ENCODE results near the gene MYO19.
"Not testable (repeated sequence)": the region's sequence is repeated elsewhere in the genome, so short reads cannot be mapped to it uniquely, and the experiment has no call there.

MYO19 gene

DNA sequence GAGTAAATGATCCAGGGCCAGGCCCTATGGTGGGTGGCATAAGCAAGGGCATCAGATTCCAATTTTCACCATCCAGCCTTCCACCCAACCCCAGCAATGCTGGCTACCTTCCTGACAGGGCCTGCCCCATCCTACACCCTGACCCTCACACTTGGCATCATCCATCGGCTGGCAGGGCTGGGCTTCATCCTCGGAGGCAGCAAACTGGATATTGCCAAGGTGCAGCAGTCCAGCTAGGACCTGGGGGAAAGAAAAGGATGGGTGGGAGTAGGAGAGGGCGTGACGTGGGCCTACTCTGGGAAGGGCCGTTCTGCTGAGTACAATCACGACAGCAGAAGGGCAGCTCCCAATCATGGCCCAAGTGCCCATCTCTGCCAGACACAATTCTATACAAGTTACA, 23.5 kb downstream of the MYO19 start:
- TF ChIP-seq CTCF (IDR thresholded peaks at IDR 0.05; ENCODE audit: low read depth, low read length) (no peak), EZH2phosphoT487 (IDR thresholded peaks at IDR 0.05; ENCODE audit: low read depth) (no peak)
- Histone ChIP-seq H3K4me3 (ENCODE audit: low read length) (no peak overlapping the region), H3K36me3 (replicated peaks; ENCODE audit: low read depth, low read length) (peaks cover 4% of the 10 kb centered on the region), H3K27me3 (ENCODE audit: low read depth, low read length) (no peaks in the 10 kb centered on the region), H3K4me2 (ENCODE audit: low read length) (no peak overlapping the region), H3K9me3 (ENCODE audit: insufficient read depth, low read length) (no peaks in the 10 kb centered on the region), H4K20me1 (ENCODE audit: insufficient read depth, low read length) (no peaks in the 10 kb centered on the region), H3K4me1 (ENCODE audit: low read length) (no peaks in the 10 kb centered on the region), H3K9ac (ENCODE audit: low read length) (no peak overlapping the region), H3K27ac (ENCODE audit: low read length) (no peak overlapping the region), H3K79me2 (ENCODE audit: low read length) (no peaks in the 10 kb centered on the region), H2AFZ (ENCODE audit: low read depth, low read length) (no peak overlapping the region)

DNA sequence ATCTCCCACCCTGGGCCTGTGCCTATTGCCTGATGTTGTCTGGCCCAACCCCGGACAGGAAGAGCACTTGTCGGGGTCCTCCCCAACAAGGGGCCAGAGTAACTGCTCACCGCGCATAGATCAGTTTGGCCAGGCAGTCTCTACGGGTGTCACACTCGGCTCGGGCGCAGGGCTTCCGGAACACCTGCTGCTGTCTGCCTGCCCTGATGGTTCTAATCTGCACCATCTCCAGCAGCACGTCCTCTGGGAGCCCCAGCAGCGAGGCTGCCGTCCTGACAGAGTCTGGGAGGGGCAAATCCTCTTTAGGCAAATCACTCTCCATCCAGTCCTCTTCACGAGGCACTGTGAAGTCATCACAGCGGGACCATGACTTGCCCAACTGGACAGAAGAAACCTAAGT, 24.0 kb downstream of the MYO19 start:
- Histone ChIP-seq H3K4me1 (ENCODE audit: low read length) (no peaks in the 10 kb centered on the region), H3K4me2 (ENCODE audit: low read length) (no peak overlapping the region), H3K27ac (ENCODE audit: low read length) (no peak overlapping the region), H3K4me3 (ENCODE audit: low read length) (no peak overlapping the region), H3K9me3 (ENCODE audit: insufficient read depth, low read length) (no peaks in the 10 kb centered on the region), H3K27me3 (ENCODE audit: low read depth, low read length) (no peaks in the 10 kb centered on the region), H3K79me2 (ENCODE audit: low read length) (no peaks in the 10 kb centered on the region), H2AFZ (ENCODE audit: low read depth, low read length) (no peak overlapping the region), H4K20me1 (ENCODE audit: insufficient read depth, low read length) (no peaks in the 10 kb centered on the region), H3K36me3 (replicated peaks; ENCODE audit: low read depth, low read length) (peaks cover 7% of the 10 kb centered on the region), H3K9ac (ENCODE audit: low read length) (no peak overlapping the region)
- TF ChIP-seq EZH2phosphoT487 (IDR thresholded peaks at IDR 0.05; ENCODE audit: low read depth) (no peak), CTCF (IDR thresholded peaks at IDR 0.05; ENCODE audit: low read depth, low read length) (no peak)

GRCh38 chr17:36509272-36509985, 25.2 kb downstream of the MYO19 start:
- Histone ChIP-seq H3K9me3 (ENCODE audit: insufficient read depth, low read length) (no peaks in the 10 kb centered on the region), H3K4me3 (ENCODE audit: low read length) (no peak overlapping the region), H3K36me3 (replicated peaks; ENCODE audit: low read depth, low read length) (peaks cover 5% of the 10 kb centered on the region), H3K79me2 (ENCODE audit: low read length) (no peaks in the 10 kb centered on the region), H3K27ac (ENCODE audit: low read length) (no peak overlapping the region), H3K4me1 (ENCODE audit: low read length) (no peaks in the 10 kb centered on the region), H3K27me3 (ENCODE audit: low read depth, low read length) (no peaks in the 10 kb centered on the region), H2AFZ (ENCODE audit: low read depth, low read length) (no peak overlapping the region), H3K9ac (ENCODE audit: low read length) (no peak overlapping the region), H4K20me1 (ENCODE audit: insufficient read depth, low read length) (no peaks in the 10 kb centered on the region), H3K4me2 (ENCODE audit: low read length) (no peak overlapping the region)
- TF ChIP-seq EZH2phosphoT487 (IDR thresholded peaks at IDR 0.05; ENCODE audit: low read depth) (no peak), CTCF (IDR thresholded peaks at IDR 0.05; ENCODE audit: low read depth, low read length) (no peak)

GRCh38 chr17:36508439-36508838, 26.2 kb downstream of the MYO19 start:
- not testable (repeated sequence) for H3K36me3 ChIP-seq (replicated peaks; ENCODE audit: low read depth, low read length)

More at GRCh38 chr17:36508439-36508838, 26.2 kb downstream of the MYO19 start:
- not testable (repeated sequence) for H3K79me2 ChIP-seq (ENCODE audit: low read length); H2AFZ ChIP-seq (ENCODE audit: low read depth, low read length); H3K9ac ChIP-seq (ENCODE audit: low read length); H3K9me3 ChIP-seq (ENCODE audit: insufficient read depth, low read length); H3K27ac ChIP-seq (ENCODE audit: low read length); H3K4me2 ChIP-seq (ENCODE audit: low read length); H3K4me1 ChIP-seq (ENCODE audit: low read length); H4K20me1 ChIP-seq (ENCODE audit: insufficient read depth, low read length); H3K4me3 ChIP-seq (ENCODE audit: low read length); H3K27me3 ChIP-seq (ENCODE audit: low read depth, low read length)

Measured in OCI-LY3 (cell line).